HL-60 (cell line): ENCODE measurements around the gene NOL6.

ENCODE experiments used
- DNase-seq, 2 experiments: peaks; one replicate each; pipeline ENCODE4 v3.0.0-alpha.2; 2010 to 2020; ENCODE audit warnings: low read depth in 1 of 2, low spot score in 1 of 2
- H3K27ac ChIP-seq: fragments of 250-450 bp; sonication (Bioruptor Pico); replicated peaks from 2 replicates; pipeline ENCODE4 v1.5.1; 2020; ENCODE audit warnings: mild to moderate bottlenecking, moderate library complexity
- H3K27me3 ChIP-seq: fragments of 250-450 bp; sonication (Bioruptor Pico); 2 replicates; pipeline ENCODE4 v1.5.1; 2021; ENCODE audit warnings: mild to moderate bottlenecking, moderate library complexity; ENCODE audit not compliant: insufficient read depth, poor library complexity, severe bottlenecking
- H3K4me3 ChIP-seq: replicated peaks from 2 replicates; pipeline ENCODE4 v1.5.1; 2011; ENCODE audit warnings: mild to moderate bottlenecking, control low read depth, low read length; ENCODE audit not compliant: insufficient read depth
- GABPA ChIP-seq: IDR thresholded peaks from 2 replicates; pipeline ENCODE4 v1.6.1; 2012; ENCODE audit warnings: low read depth
- POLR2AphosphoS5 ChIP-seq: IDR thresholded peaks from 2 replicates; pipeline ENCODE4 v1.6.1; 2012; ENCODE audit warnings: low read depth
- SPI1 ChIP-seq: IDR thresholded peaks from 2 replicates; pipeline ENCODE4 v1.6.1; 2012; ENCODE audit warnings: low read depth, mild to moderate bottlenecking, borderline replicate concordance
- TF ChIP-seq, protein P1 (sequence below): IDR thresholded peaks from 2 replicates; pipeline ENCODE4 v1.6.1; 2012; ENCODE audit warnings: low read depth; ENCODE audit not compliant: insufficient replicate concordance
- TF ChIP-seq, protein P2 (sequence below): IDR thresholded peaks from one replicate; pipeline ENCODE4 v1.5.1; 2011; ENCODE audit warnings: low read length, control low read depth, inconsistent platforms; ENCODE audit not compliant: insufficient read depth

Gene NOL6

DNA sequence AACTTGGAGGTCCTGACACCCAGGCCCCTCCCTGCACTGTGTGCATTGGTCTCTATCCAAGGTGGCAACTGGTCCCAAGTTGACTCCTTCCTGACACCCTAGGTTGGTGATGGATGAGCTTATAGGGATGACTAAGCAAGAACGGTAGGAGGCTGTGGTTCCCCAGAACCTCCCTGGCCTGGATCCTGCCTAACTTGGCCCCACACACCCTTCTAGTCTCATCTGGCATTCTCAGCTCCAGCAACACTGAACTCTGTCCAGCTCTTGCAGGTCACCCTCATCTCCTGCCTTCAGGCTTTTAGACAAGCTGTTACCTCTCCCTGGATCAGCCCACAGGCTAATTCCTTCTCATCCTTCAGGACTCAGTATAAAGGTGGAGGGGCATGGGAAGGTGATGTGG lies 42.8 kb downstream of the NOL6 start:
- TF ChIP-seq SPI1 (no peak), POLR2AphosphoS5 (no peak), GABPA (no peak)
- TF ChIP-seq, protein P1, sequence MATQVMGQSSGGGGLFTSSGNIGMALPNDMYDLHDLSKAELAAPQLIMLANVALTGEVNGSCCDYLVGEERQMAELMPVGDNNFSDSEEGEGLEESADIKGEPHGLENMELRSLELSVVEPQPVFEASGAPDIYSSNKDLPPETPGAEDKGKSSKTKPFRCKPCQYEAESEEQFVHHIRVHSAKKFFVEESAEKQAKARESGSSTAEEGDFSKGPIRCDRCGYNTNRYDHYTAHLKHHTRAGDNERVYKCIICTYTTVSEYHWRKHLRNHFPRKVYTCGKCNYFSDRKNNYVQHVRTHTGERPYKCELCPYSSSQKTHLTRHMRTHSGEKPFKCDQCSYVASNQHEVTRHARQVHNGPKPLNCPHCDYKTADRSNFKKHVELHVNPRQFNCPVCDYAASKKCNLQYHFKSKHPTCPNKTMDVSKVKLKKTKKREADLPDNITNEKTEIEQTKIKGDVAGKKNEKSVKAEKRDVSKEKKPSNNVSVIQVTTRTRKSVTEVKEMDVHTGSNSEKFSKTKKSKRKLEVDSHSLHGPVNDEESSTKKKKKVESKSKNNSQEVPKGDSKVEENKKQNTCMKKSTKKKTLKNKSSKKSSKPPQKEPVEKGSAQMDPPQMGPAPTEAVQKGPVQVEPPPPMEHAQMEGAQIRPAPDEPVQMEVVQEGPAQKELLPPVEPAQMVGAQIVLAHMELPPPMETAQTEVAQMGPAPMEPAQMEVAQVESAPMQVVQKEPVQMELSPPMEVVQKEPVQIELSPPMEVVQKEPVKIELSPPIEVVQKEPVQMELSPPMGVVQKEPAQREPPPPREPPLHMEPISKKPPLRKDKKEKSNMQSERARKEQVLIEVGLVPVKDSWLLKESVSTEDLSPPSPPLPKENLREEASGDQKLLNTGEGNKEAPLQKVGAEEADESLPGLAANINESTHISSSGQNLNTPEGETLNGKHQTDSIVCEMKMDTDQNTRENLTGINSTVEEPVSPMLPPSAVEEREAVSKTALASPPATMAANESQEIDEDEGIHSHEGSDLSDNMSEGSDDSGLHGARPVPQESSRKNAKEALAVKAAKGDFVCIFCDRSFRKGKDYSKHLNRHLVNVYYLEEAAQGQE, result no peak
- TF ChIP-seq, protein P2, sequence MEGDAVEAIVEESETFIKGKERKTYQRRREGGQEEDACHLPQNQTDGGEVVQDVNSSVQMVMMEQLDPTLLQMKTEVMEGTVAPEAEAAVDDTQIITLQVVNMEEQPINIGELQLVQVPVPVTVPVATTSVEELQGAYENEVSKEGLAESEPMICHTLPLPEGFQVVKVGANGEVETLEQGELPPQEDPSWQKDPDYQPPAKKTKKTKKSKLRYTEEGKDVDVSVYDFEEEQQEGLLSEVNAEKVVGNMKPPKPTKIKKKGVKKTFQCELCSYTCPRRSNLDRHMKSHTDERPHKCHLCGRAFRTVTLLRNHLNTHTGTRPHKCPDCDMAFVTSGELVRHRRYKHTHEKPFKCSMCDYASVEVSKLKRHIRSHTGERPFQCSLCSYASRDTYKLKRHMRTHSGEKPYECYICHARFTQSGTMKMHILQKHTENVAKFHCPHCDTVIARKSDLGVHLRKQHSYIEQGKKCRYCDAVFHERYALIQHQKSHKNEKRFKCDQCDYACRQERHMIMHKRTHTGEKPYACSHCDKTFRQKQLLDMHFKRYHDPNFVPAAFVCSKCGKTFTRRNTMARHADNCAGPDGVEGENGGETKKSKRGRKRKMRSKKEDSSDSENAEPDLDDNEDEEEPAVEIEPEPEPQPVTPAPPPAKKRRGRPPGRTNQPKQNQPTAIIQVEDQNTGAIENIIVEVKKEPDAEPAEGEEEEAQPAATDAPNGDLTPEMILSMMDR, result no peak
- DNase-seq, result no peak
- Histone ChIP-seq H3K4me3 (no peak overlapping the region), H3K27me3 (no peaks in the 10 kb centered on the region), H3K27ac (no peak overlapping the region)

DNA sequence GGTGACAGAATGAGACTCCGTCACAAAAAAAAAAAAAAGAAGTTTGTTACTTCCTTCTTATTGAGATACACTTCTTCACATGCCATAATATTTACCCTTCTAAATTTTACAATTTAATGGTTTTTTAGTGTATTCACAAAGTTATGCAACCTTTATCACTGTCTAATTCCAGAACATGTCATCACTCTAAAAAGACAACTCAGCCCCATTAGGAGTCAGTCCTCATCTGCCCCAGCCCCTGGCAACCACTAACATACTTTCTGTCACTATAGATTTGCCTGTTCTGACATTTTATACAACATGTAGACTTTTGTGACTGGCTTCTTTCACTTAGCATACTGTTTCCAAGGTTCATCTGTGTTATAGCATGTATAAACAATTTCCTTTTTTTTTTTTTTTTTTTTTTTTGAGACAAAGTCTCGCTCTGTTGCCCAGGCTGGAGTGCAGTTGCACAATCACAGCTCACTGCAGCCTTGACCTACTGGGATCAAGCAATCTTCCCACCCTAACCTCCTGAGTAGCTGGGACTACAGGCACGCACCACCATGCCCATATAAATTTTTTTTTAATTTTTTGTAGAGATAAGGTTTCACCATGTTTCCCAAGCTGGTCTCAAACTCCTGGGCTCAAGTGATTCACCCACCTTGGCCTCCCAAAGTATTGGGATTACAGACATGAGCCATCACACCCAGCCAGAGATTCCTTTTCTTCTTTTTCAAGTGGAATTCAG lies 44.3 kb downstream of the NOL6 start:
- H3K27ac ChIP-seq, result no peak overlapping the region
- H3K4me3 ChIP-seq, result no peak overlapping the region
- DNase-seq, result no peak
- TF ChIP-seq, protein P1, result no peak
- no peak for TF ChIP-seq GABPA
- no peak for TF ChIP-seq POLR2AphosphoS5
- TF ChIP-seq, protein P2, result no peak
- TF ChIP-seq SPI1, result no peak
- no peaks in the 10 kb centered on the region for H3K27me3 ChIP-seq

DNA sequence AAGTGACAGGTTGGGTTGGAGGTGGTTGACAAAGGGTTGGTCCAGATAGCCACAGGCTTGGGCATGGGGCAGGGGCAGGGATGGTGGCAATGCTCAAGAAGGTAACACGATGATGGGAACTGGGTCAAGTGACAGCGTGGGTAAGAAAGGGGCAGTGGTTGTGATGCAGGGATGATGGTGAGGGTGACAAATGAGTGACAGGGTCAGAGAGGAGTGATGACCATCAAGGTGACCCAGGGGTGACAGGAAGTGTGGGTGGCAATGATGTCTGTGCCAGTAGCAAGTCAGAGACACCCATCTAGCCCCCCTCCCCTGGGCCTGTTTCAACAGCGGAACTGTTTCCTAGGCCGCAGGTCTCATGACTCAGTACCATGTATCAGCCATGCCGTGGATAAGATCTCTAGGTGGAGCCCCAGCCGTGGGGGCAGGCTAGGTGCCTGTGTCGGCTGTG lies 46.9 kb downstream of the NOL6 start:
- Histone ChIP-seq H3K27ac (no peak overlapping the region), H3K4me3 (no peak overlapping the region), H3K27me3 (no peaks in the 10 kb centered on the region)
- no peak for DNase-seq
- TF ChIP-seq, protein P2, result no peak
- TF ChIP-seq POLR2AphosphoS5, result no peak
- TF ChIP-seq, protein P1, result no peak
- TF ChIP-seq GABPA, result no peak
- no peak for TF ChIP-seq SPI1
